ENCODE measurements around the gene IL7R. TPM values are rescaled to one million over a fixed set of nuclear protein-coding genes. Genes with fewer than 3 reads are reported as not detected.

IL7R gene
- total and polyA plus RNA-seq, 2 of the 13 experiments (the other 11 are each of a cell fraction or from before 2014, with no cell fraction given): not detected

GRCh38 chr5:35887321-35888100, 30.8 kb downstream of the IL7R start (continued):
- TF ChIP-seq ZNF550 (CRISPR knock-in tag; IDR thresholded peaks at IDR 0.05; ENCODE audit: borderline replicate concordance): no peak
- TF ChIP-seq, protein P1, sequence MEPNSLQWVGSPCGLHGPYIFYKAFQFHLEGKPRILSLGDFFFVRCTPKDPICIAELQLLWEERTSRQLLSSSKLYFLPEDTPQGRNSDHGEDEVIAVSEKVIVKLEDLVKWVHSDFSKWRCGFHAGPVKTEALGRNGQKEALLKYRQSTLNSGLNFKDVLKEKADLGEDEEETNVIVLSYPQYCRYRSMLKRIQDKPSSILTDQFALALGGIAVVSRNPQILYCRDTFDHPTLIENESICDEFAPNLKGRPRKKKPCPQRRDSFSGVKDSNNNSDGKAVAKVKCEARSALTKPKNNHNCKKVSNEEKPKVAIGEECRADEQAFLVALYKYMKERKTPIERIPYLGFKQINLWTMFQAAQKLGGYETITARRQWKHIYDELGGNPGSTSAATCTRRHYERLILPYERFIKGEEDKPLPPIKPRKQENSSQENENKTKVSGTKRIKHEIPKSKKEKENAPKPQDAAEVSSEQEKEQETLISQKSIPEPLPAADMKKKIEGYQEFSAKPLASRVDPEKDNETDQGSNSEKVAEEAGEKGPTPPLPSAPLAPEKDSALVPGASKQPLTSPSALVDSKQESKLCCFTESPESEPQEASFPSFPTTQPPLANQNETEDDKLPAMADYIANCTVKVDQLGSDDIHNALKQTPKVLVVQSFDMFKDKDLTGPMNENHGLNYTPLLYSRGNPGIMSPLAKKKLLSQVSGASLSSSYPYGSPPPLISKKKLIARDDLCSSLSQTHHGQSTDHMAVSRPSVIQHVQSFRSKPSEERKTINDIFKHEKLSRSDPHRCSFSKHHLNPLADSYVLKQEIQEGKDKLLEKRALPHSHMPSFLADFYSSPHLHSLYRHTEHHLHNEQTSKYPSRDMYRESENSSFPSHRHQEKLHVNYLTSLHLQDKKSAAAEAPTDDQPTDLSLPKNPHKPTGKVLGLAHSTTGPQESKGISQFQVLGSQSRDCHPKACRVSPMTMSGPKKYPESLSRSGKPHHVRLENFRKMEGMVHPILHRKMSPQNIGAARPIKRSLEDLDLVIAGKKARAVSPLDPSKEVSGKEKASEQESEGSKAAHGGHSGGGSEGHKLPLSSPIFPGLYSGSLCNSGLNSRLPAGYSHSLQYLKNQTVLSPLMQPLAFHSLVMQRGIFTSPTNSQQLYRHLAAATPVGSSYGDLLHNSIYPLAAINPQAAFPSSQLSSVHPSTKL (CRISPR knock-in tag; IDR thresholded peaks at IDR 0.05): no peak

- in situ Hi-C loops (cut with HindIII; ENCODE audit: extremely low pct_ligation_motif_present, low pct_unique_long_range_greater_than_20kb) (no loop called here), intact Hi-C loops (cut with micrococcal nuclease; ENCODE audit: unreplicated experiment) (no loop called here)
- WGBS (ENCODE audit: low lambda C conversion rate): 20% methylated on average over 5 of the region's 5 CpGs
- no peaks in the 10 kb centered on the region for H3K36me3 ChIP-seq (replicated peaks in 1 of 2; ENCODE audit: control insufficient read depth in 1 of 2, insufficient read depth in 2 of 2, low read length in 2 of 2)
- no peak overlapping the region for H3K9ac ChIP-seq (ENCODE audit: insufficient read depth, low read depth, low read length)
- BruUV-seq (replicated peaks): no TSS peak
- H3K4me3 ChIP-seq (replicated peaks in 1 of 3; ENCODE audit: insufficient read depth in 1 of 3, low read depth in 2 of 3, low read length in 3 of 3): no peak overlapping the region
- no peak overlapping the region for H3K27ac ChIP-seq (ENCODE audit: extremely low read length, insufficient read depth, low read length)
- no peaks in the 10 kb centered on the region for H3K9me3 ChIP-seq (ENCODE audit: low read length)
- no peaks in the 10 kb centered on the region for H3K79me2 ChIP-seq (ENCODE audit: insufficient read depth, low read length)
- no peak for ATAC-seq
- no peak for FAIRE-seq
- DNase-seq (ENCODE audit: low spot score): no peak
- no peak overlapping the region for H2AFZ ChIP-seq (ENCODE audit: low read length)
- H3K4me2 ChIP-seq (ENCODE audit: low read depth, low read length): no peak overlapping the region
- no peaks in the 10 kb centered on the region for H3K27me3 ChIP-seq (ENCODE audit: control insufficient read depth in 1 of 2, insufficient read depth in 2 of 2, low read length in 2 of 2)
- no peaks in the 10 kb centered on the region for H3K4me1 ChIP-seq (ENCODE audit: insufficient read depth, low read length)
- H4K20me1 ChIP-seq (ENCODE audit: insufficient read depth, low read length): no peaks in the 10 kb centered on the region
- CTCF ChIA-PET (ENCODE audit: low intra/inter-chr PET ratio, low total read pairs): no interaction called here
- POLR2A ChIA-PET: no interaction called here
- TF ChIP-seq, protein P2, sequence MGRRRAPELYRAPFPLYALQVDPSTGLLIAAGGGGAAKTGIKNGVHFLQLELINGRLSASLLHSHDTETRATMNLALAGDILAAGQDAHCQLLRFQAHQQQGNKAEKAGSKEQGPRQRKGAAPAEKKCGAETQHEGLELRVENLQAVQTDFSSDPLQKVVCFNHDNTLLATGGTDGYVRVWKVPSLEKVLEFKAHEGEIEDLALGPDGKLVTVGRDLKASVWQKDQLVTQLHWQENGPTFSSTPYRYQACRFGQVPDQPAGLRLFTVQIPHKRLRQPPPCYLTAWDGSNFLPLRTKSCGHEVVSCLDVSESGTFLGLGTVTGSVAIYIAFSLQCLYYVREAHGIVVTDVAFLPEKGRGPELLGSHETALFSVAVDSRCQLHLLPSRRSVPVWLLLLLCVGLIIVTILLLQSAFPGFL (CRISPR knock-in tag; IDR thresholded peaks at IDR 0.05): no peak
- TF ChIP-seq DNMT1 (CRISPR knock-in tag; IDR thresholded peaks at IDR 0.05) (no peak), FOXO1 (CRISPR knock-in tag; IDR thresholded peaks at IDR 0.05) (no peak)
- TF ChIP-seq, protein P3, sequence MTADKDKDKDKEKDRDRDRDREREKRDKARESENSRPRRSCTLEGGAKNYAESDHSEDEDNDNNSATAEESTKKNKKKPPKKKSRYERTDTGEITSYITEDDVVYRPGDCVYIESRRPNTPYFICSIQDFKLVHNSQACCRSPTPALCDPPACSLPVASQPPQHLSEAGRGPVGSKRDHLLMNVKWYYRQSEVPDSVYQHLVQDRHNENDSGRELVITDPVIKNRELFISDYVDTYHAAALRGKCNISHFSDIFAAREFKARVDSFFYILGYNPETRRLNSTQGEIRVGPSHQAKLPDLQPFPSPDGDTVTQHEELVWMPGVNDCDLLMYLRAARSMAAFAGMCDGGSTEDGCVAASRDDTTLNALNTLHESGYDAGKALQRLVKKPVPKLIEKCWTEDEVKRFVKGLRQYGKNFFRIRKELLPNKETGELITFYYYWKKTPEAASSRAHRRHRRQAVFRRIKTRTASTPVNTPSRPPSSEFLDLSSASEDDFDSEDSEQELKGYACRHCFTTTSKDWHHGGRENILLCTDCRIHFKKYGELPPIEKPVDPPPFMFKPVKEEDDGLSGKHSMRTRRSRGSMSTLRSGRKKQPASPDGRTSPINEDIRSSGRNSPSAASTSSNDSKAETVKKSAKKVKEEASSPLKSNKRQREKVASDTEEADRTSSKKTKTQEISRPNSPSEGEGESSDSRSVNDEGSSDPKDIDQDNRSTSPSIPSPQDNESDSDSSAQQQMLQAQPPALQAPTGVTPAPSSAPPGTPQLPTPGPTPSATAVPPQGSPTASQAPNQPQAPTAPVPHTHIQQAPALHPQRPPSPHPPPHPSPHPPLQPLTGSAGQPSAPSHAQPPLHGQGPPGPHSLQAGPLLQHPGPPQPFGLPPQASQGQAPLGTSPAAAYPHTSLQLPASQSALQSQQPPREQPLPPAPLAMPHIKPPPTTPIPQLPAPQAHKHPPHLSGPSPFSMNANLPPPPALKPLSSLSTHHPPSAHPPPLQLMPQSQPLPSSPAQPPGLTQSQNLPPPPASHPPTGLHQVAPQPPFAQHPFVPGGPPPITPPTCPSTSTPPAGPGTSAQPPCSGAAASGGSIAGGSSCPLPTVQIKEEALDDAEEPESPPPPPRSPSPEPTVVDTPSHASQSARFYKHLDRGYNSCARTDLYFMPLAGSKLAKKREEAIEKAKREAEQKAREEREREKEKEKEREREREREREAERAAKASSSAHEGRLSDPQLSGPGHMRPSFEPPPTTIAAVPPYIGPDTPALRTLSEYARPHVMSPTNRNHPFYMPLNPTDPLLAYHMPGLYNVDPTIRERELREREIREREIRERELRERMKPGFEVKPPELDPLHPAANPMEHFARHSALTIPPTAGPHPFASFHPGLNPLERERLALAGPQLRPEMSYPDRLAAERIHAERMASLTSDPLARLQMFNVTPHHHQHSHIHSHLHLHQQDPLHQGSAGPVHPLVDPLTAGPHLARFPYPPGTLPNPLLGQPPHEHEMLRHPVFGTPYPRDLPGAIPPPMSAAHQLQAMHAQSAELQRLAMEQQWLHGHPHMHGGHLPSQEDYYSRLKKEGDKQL (CRISPR knock-in tag; IDR thresholded peaks at IDR 0.05; ENCODE audit: low read depth): no peak
- TF ChIP-seq, protein P4, sequence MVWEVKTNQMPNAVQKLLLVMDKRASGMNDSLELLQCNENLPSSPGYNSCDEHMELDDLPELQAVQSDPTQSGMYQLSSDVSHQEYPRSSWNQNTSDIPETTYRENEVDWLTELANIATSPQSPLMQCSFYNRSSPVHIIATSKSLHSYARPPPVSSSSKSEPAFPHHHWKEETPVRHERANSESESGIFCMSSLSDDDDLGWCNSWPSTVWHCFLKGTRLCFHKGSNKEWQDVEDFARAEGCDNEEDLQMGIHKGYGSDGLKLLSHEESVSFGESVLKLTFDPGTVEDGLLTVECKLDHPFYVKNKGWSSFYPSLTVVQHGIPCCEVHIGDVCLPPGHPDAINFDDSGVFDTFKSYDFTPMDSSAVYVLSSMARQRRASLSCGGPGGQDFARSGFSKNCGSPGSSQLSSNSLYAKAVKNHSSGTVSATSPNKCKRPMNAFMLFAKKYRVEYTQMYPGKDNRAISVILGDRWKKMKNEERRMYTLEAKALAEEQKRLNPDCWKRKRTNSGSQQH (CRISPR knock-in tag; IDR thresholded peaks at IDR 0.05; ENCODE audit: low read depth): no peak
These were observed 33.6 kb downstream of the IL7R start for GRCh38 chr5:35890021-35891020.

All from HepG2 (cell line).